Stomach (tissue), 4 donors: Measurements from ENCODE around the gene LMF2.

Experiments
- EP300 ChIP-seq: sonication (generic); formaldehyde crosslinking; IDR thresholded peaks from one replicate; pipeline ENCODE4 v1.6.1; 2017; ENCODE audit warnings: antibody characterized with exemption
- TF ChIP-seq, protein P1 (sequence below), 7 experiments: fragments of 450-650 bp in 4 of 7; fragments of 200-600 bp in 3 of 7; sonication (generic) in 3 of 7; IDR thresholded peaks; one replicate each; pipeline ENCODE4 v1.5.1; 2016 to 2019; ENCODE audit warnings: antibody characterized with exemption in 7 of 7, control low read depth in 2 of 7, mild to moderate bottlenecking in 1 of 7

DNA sequence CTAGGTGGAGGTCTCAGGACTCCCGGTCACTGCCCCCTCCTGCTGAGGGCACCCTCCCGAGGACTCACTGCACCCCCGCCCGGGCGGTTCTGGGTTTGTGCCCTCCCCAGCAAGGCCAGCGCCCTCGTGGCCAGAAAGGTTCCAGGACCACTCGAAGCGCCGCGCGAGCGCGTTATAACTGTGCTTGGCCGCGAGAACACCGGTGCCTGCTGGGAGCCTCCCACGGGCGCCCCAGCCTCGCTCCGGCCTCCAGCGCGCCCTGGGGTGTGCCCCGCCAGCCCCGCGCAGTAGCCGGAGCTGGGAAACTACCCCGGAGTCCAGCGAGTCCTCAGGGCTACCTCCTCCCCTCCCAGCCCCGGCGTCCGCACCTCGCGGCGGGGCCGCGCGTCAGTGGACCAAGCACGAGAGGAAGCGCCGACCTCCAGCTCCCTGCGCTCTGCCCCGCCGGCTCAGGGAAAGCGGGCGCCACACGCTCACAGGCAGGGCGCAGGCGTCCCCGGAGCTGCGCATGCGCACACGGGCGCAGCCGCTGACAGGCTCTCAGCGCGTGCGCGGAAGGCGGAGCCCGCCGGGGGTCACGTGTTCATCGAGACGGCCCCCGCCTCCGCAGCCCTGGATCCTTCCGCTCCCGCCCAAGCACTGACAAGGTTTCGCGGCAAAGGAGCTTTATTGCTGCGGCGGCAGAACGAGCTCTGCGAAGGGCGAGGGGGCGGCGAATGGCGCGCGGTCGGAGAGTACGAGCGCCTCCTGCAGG lies 17.8 kb upstream of the LMF2 start, which contains the start of gene SCO2:
- TF ChIP-seq, protein P1, sequence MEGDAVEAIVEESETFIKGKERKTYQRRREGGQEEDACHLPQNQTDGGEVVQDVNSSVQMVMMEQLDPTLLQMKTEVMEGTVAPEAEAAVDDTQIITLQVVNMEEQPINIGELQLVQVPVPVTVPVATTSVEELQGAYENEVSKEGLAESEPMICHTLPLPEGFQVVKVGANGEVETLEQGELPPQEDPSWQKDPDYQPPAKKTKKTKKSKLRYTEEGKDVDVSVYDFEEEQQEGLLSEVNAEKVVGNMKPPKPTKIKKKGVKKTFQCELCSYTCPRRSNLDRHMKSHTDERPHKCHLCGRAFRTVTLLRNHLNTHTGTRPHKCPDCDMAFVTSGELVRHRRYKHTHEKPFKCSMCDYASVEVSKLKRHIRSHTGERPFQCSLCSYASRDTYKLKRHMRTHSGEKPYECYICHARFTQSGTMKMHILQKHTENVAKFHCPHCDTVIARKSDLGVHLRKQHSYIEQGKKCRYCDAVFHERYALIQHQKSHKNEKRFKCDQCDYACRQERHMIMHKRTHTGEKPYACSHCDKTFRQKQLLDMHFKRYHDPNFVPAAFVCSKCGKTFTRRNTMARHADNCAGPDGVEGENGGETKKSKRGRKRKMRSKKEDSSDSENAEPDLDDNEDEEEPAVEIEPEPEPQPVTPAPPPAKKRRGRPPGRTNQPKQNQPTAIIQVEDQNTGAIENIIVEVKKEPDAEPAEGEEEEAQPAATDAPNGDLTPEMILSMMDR (IDR thresholded peaks at IDR 0.05), result peak in 2 of 7 experiments; percentile 11 to 27
- TF ChIP-seq EP300, result no peak
